Measurements from ENCODE around the gene CDH16.

The CDH16 gene

DNA sequence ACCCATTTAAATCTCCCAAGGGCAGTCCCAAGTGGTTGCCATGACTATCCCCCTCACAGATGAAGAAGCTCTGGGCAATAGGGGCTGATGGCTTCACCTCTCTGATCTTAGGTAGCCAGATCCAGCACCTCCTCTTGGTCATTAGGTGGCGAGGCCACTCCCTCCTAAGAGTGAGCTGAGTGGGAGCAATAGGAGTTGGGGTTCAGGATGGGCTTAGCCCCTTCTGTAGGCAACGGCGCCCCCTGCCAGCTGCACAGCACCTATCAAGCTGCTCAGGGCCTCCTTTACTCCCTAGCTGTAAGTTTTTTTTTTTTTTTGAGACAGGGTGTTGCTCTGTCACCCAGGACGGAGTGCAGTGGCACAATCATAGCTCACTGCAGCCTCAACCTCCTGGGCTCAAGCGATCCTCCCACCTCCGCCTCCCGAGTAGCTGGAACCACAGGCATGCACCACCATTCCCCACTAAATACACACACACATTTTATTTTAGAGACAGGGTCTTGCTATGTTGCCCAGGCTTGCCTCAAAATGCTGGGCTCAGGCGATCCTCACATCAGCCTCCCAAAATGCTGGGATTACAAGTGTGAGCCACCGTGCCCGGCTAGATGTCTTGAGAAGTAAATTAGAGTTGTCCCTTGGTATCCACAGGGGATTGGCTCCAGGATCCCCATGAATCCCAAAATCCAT, 10.2 kb upstream of the CDH16 start:
- no peak for DNase-seq (ENCODE audit: low spot score)

GRCh38 chr16:66927918-66928649, 9.4 kb upstream of the CDH16 start:
- in situ Hi-C loops (cut with MboI; ENCODE audit: low sequenced_read_pairs, unreplicated experiment), result no loop called here
- no peak for TF ChIP-seq CTCF (IDR thresholded peaks at IDR 0.05; ENCODE audit: borderline replicate concordance, control extremely low read depth, extremely low read depth, insufficient read depth, missing control alignments)
- DNase-seq (ENCODE audit: low spot score), result no peak

More for the DNA sequence above, 10.2 kb upstream of the CDH16 start:
- TF ChIP-seq CTCF (IDR thresholded peaks at IDR 0.05; ENCODE audit: borderline replicate concordance, control extremely low read depth, extremely low read depth, insufficient read depth, missing control alignments), result peak; percentile 27
- in situ Hi-C loops (cut with MboI; ENCODE audit: low sequenced_read_pairs, unreplicated experiment), result no loop called here

DNA sequence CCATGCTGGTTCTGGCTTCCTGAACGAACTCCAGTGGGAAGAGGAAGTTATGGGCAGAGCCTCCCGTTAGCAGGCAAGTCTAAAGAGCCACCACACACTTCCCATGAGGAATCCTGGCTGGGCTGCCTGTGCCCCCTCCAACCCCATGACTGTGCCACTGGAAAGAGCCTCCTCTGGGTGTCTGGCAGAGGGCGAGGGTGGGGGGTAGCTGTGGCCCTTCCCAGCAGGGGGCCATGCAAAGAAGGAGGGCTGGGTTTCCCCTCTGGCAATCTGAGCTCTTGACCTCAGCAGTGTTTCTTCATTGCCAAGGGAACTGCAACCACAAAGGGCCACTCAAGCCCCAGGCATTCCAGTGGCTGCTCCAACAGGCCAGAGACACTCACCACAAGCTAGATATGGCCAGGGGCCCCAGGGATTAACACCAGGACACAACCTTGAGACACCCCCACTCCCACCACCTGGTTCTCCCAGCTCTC, 8.3 kb upstream of the CDH16 start:
- in situ Hi-C loops (cut with MboI; ENCODE audit: low sequenced_read_pairs, unreplicated experiment), result no loop called here
- DNase-seq (ENCODE audit: low spot score), result peak; percentile 70
- no peak for TF ChIP-seq CTCF (IDR thresholded peaks at IDR 0.05; ENCODE audit: borderline replicate concordance, control extremely low read depth, extremely low read depth, insufficient read depth, missing control alignments)

DNA sequence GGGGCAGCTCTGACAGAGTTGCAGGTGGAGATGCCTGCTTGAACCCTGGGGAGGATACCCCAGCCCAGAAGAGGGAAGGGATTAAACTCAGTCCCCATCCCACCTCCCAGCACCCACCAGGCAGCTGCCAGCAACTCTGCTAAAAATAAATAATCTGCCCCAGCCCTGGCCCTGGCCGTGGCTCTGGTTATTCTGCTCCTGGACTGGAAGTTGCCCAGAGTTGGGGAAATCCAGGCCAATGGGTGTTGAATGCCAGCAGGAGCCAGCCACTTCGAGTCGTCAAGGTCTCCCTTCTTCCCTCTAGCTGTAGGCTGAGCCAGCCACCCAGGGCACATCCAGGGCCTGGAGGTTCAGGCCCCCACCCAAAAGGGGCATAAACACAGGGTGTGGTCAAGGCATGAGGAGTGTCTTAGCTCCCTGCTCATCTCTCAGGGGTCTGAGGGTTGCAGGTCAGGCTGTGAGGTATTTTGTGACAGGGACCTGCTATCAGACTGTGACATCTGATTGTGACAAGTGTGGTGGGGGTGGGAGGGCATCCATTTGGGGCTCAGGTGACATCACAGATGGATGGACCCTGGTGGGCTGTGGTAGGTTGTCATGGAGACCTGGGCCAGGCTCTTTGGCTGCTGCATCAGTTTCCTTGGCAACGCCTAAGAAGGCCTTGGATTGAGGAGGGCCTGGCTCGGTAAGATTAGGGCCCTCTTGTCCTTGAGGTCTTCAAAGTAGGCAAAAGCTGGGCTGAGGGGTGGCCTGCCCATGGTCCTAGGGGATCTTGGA, 7.7 kb upstream of the CDH16 start:
- in situ Hi-C loops (cut with MboI; ENCODE audit: low sequenced_read_pairs, unreplicated experiment), result no loop called here
- no peak for DNase-seq (ENCODE audit: low spot score)
- TF ChIP-seq CTCF (IDR thresholded peaks at IDR 0.05; ENCODE audit: borderline replicate concordance, control extremely low read depth, extremely low read depth, insufficient read depth, missing control alignments), result no peak

DNA sequence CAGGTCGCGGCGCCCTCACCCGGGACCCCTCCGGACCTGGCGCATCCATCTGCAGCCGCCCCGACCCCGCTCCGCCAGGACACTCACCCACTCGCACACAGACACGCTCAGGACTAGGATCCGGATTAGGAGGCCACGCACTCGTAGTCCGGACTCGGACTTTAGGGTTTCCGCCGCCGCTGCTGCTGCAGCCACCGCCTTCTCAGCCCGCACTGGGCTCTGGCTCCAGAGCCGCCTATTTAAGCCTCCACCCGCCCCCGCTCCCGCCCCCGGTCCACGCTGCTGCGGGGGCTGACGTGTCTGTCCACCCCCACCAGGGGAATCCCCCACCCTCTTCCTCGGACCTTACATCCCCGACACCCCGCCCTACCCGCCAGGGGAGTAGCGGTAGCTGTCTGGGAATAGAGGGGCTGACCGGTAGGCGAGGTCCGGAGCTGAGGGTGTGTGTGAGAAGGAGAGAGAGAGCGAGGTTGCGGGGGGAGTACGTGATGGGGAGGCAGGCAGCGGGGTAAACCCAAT, 6.7 kb upstream of the CDH16 start, which contains the start of gene RRAD:
Gene RRAD (minus strand): TSS at position 214 of the 519 bp plus-strand sequence. CDS start 356 bp downstream, outside the sequence.
- peak; percentile 63 for DNase-seq (ENCODE audit: low spot score)
- TF ChIP-seq CTCF (IDR thresholded peaks at IDR 0.05; ENCODE audit: borderline replicate concordance, control extremely low read depth, extremely low read depth, insufficient read depth, missing control alignments), result no peak
- in situ Hi-C loops (cut with MboI; ENCODE audit: low sequenced_read_pairs, unreplicated experiment), result no loop called here

All from GM13976 (cell line).